ENCODE data around the gene OBSCN. TPM values are rescaled to one million over a fixed set of nuclear protein-coding genes. Genes with fewer than 3 reads are reported as not detected.

The OBSCN gene
- total and polyA plus RNA-seq, 2 of the 4 experiments (the other 2 are of a cell fraction) = 4.1 to 9.5 TPM

DNA sequence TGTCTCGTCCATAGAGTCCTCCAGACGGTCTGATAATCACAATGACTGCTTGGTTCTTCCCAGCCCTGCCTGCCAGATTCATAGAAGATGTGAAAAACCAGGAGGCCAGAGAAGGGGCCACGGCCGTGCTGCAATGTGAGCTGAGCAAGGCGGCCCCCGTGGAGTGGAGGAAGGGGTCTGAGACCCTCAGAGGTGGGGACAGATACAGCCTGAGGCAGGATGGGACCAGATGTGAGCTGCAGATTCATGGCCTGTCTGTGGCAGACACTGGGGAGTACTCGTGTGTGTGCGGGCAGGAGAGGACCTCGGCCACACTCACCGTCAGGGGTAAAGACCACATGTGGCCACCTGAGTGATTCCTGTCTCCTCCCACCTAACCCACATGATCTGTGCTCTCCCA lies 86.9 kb downstream of the OBSCN start:
- H3K4me3 ChIP-seq (ENCODE audit: insufficient read depth, low read depth, low read length) = no peak overlapping the region
- H3K27ac ChIP-seq (ENCODE audit: insufficient read depth, low read length) = no peak overlapping the region
- no peak overlapping the region for H2BK5ac ChIP-seq (ENCODE audit: low read depth, low read length, poor library complexity, severe bottlenecking)
- no peaks in the 10 kb centered on the region for H3K27me3 ChIP-seq (ENCODE audit: control insufficient read depth, insufficient read depth, low read length)
- H4K5ac ChIP-seq (ENCODE audit: low read depth, low read length) = no peak overlapping the region
- H4K8ac ChIP-seq (ENCODE audit: low read depth in 2 of 2, low read length in 2 of 2) = no peak overlapping the region
- TF ChIP-seq SMC3 (IDR thresholded peaks at IDR 0.05; ENCODE audit: low read depth, low read length) = no peak
- TF ChIP-seq CHD1 (IDR thresholded peaks at IDR 0.05; ENCODE audit: low read depth, low read length) = no peak
- no peak for TF ChIP-seq RCOR1 (IDR thresholded peaks at IDR 0.05; ENCODE audit: insufficient replicate concordance, low read length)
- TF ChIP-seq MAZ (IDR thresholded peaks at IDR 0.05; ENCODE audit: borderline replicate concordance, low read depth, low read length) = no peak
- TF ChIP-seq RFX5 (IDR thresholded peaks at IDR 0.05; ENCODE audit: low read depth, low read length) = no peak
- TF ChIP-seq, protein P1, sequence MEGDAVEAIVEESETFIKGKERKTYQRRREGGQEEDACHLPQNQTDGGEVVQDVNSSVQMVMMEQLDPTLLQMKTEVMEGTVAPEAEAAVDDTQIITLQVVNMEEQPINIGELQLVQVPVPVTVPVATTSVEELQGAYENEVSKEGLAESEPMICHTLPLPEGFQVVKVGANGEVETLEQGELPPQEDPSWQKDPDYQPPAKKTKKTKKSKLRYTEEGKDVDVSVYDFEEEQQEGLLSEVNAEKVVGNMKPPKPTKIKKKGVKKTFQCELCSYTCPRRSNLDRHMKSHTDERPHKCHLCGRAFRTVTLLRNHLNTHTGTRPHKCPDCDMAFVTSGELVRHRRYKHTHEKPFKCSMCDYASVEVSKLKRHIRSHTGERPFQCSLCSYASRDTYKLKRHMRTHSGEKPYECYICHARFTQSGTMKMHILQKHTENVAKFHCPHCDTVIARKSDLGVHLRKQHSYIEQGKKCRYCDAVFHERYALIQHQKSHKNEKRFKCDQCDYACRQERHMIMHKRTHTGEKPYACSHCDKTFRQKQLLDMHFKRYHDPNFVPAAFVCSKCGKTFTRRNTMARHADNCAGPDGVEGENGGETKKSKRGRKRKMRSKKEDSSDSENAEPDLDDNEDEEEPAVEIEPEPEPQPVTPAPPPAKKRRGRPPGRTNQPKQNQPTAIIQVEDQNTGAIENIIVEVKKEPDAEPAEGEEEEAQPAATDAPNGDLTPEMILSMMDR (conservative IDR thresholded peaks at IDR 0.05; ENCODE audit: low read depth, low read length) = no peak
- no peak for TF ChIP-seq BHLHE40 (IDR thresholded peaks at IDR 0.05; ENCODE audit: low read depth, low read length)
- TF ChIP-seq, protein P2, sequence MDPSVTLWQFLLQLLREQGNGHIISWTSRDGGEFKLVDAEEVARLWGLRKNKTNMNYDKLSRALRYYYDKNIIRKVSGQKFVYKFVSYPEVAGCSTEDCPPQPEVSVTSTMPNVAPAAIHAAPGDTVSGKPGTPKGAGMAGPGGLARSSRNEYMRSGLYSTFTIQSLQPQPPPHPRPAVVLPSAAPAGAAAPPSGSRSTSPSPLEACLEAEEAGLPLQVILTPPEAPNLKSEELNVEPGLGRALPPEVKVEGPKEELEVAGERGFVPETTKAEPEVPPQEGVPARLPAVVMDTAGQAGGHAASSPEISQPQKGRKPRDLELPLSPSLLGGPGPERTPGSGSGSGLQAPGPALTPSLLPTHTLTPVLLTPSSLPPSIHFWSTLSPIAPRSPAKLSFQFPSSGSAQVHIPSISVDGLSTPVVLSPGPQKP (IDR thresholded peaks at IDR 0.05; ENCODE audit: borderline replicate concordance, low read depth, low read length) = no peak
- TF ChIP-seq RAD21 (IDR thresholded peaks at IDR 0.05; ENCODE audit: low read length) = no peak
- no peak for TF ChIP-seq NFE2L2 (IDR thresholded peaks at IDR 0.05; ENCODE audit: low read depth, low read length)
- no peak for TF ChIP-seq POLR2A (IDR thresholded peaks at IDR 0.05; ENCODE audit: low read depth, low read length)
- TF ChIP-seq FOS (IDR thresholded peaks at IDR 0.05; ENCODE audit: low read depth, low read length) = no peak
- TF ChIP-seq, protein P3, sequence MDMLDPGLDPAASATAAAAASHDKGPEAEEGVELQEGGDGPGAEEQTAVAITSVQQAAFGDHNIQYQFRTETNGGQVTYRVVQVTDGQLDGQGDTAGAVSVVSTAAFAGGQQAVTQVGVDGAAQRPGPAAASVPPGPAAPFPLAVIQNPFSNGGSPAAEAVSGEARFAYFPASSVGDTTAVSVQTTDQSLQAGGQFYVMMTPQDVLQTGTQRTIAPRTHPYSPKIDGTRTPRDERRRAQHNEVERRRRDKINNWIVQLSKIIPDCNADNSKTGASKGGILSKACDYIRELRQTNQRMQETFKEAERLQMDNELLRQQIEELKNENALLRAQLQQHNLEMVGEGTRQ (IDR thresholded peaks at IDR 0.05; ENCODE audit: low read depth, low read length) = no peak
- TF ChIP-seq CEBPB (IDR thresholded peaks at IDR 0.05; ENCODE audit: low read depth, low read length) = no peak
- TF ChIP-seq MAFK (IDR thresholded peaks at IDR 0.05; ENCODE audit: low read depth, low read length) = no peak
- no peak for TF ChIP-seq MXI1 (IDR thresholded peaks at IDR 0.05; ENCODE audit: borderline replicate concordance, low read depth, low read length)
- no peak overlapping the region for H2BK120ac ChIP-seq (ENCODE audit: low read depth, low read length)
- dilution Hi-C loops (cut with HindIII; ENCODE audit: low sequenced_read_pairs, unreplicated experiment) (no loop called here), intact Hi-C loops (cut with micrococcal nuclease) (no loop called here), in situ Hi-C loops (cut with MboI; ENCODE audit: low sequenced_read_pairs) (no loop called here)
- ChIA-PET POLR2A (ENCODE audit: unreplicated experiment) (no interaction called here), CTCF (no interaction called here)
- no peak overlapping the region for H3K56ac ChIP-seq (ENCODE audit: extremely low read depth, insufficient read depth, low read length)
- no peaks in the 10 kb centered on the region for H4K20me1 ChIP-seq (ENCODE audit: insufficient read depth, low read length)
- ATAC-seq (ENCODE audit: low read depth) (no peak), DNase-seq (no peak)
- no peak overlapping the region for H2BK15ac ChIP-seq (ENCODE audit: low read depth, low read length)
- H3K79me1 ChIP-seq (ENCODE audit: low read depth in 1 of 2, low read length in 2 of 2) = no peaks in the 10 kb centered on the region
- no peak overlapping the region for H2BK20ac ChIP-seq (ENCODE audit: low read depth, low read length)
- H2AK5ac ChIP-seq (ENCODE audit: low read depth, low read length) = no peak overlapping the region
- no peak overlapping the region for H2AK9ac ChIP-seq (replicated peaks; ENCODE audit: low read depth, low read length, poor library complexity)
- H3K14ac ChIP-seq (replicated peaks; ENCODE audit: low read depth, low read length) = no peak overlapping the region
- no peak overlapping the region for H3K23ac ChIP-seq (ENCODE audit: low read depth, low read length)
- peaks cover 2% of the 10 kb centered on the region; the same call in 1 of the 2 replicates for H3K9me3 ChIP-seq (ENCODE audit: control insufficient read depth, insufficient read depth, low read length)
- H2AFZ ChIP-seq (replicated peaks; ENCODE audit: low read length, poor library complexity) = no peak overlapping the region
- WGBS, 2 experiments (ENCODE audit: extremely low coverage in 2 of 2, insufficient read length in 1 of 2) = 83% methylated on average over 2 of the region's 10 CpGs; no CpG with 5 or more reads in 1 of the 2 experiments
- BruUV-seq (replicated peaks) = no TSS peak
- H3K4me2 ChIP-seq (ENCODE audit: low read depth, low read length) = no peak overlapping the region
- H3K4ac ChIP-seq (ENCODE audit: low read depth, low read length) = no peak overlapping the region
- no peak overlapping the region for H3K18ac ChIP-seq (ENCODE audit: low read depth, low read length)
- H4K91ac ChIP-seq (ENCODE audit: insufficient read depth, low read depth, low read length) = no peak overlapping the region
- H3K36me3 ChIP-seq (ENCODE audit: control insufficient read depth, insufficient read depth, low read length) = peaks cover 23% of the 10 kb centered on the region
- no peak overlapping the region for H3K9ac ChIP-seq (ENCODE audit: low read depth, low read length)
- H3K4me1 ChIP-seq (ENCODE audit: control insufficient read depth, insufficient read depth, low read length) = no peaks in the 10 kb centered on the region
- H3K9me1 ChIP-seq (ENCODE audit: insufficient read depth, low read length) = no peaks in the 10 kb centered on the region; the same call in 1 of the 2 replicates
